WTC11 (cell line): ENCODE results near the gene FUBP3. TPM values are rescaled to one million over a fixed set of nuclear protein-coding genes. Genes with fewer than 3 reads are reported as not detected.

Experiments used
- ATAC-seq: fragments of 200-7000 bp; cut with Tn5 transposase; 2 replicates; pipeline ENCODE4 v1.10.0; 2021; ENCODE audit warnings: mild to moderate bottlenecking, moderate library complexity
- CTCF ChIA-PET: fragments of 300-600 bp; sonication (Branson Sonifier 250); formaldehyde crosslinking; loops from one replicate; lab custom pipeline; 2021; ENCODE audit warnings: antibody characterized with exemption; lab: Charles Lee
- POLR2A ChIA-PET: fragments of 350-600 bp; sonication (Branson Sonifier 250); formaldehyde crosslinking; loops from one replicate; lab custom pipeline; 2021; ENCODE audit warnings: antibody characterized with exemption; lab: Charles Lee
- DNase-seq: peaks from one replicate; pipeline ENCODE4 v3.0.0; 2021; ENCODE audit warnings: low spot score
- H3K27ac Mint-ChIP-seq: 2 replicates; pipeline ENCODE4 v1.8.0; 2021; ENCODE audit warnings: mixed read lengths
- H3K27me3 Mint-ChIP-seq: 2 replicates; pipeline ENCODE4 v1.8.0; 2021; ENCODE audit warnings: low read depth, mild to moderate bottlenecking, moderate library complexity, mixed read lengths
- H3K36me3 Mint-ChIP-seq: 2 replicates; pipeline ENCODE4 v1.8.0; 2021; ENCODE audit warnings: mixed read lengths
- H3K4me1 Mint-ChIP-seq: 2 replicates; pipeline ENCODE4 v1.8.0; 2022; ENCODE audit warnings: mixed read lengths
- H3K4me3 Mint-ChIP-seq: 2 replicates; pipeline ENCODE4 v1.8.0; 2021; ENCODE audit warnings: mild to moderate bottlenecking, moderate library complexity, mixed read lengths
- H3K9me3 Mint-ChIP-seq: 2 replicates; pipeline ENCODE4 v1.8.0; 2021; ENCODE audit warnings: mixed read lengths
- ELF4 ChIP-seq: sonication (generic); formaldehyde crosslinking; IDR thresholded peaks from 2 replicates; pipeline ENCODE4 v1.8.1; 2022; ENCODE audit warnings: low read depth, mild to moderate bottlenecking, moderate library complexity, missing genetic modification reagents
- ESRRA ChIP-seq: sonication (generic); formaldehyde crosslinking; IDR thresholded peaks from 2 replicates; pipeline ENCODE4 v1.8.1; 2022; ENCODE audit warnings: mild to moderate bottlenecking, missing genetic modification reagents, borderline replicate concordance
- GABPB1 ChIP-seq: sonication (generic); formaldehyde crosslinking; IDR thresholded peaks from 2 replicates; pipeline ENCODE4 v1.8.1; 2023; ENCODE audit warnings: mild to moderate bottlenecking, missing genetic modification reagents
- GRHL2 ChIP-seq: fragments of 250-450 bp; sonication (Bioruptor Pico); IDR thresholded peaks from 2 replicates; pipeline ENCODE4 v1.8.0; 2022; ENCODE audit warnings: mild to moderate bottlenecking, moderate library complexity; ENCODE audit not compliant: insufficient replicate concordance, severe bottlenecking
- GTF2I ChIP-seq: fragments of 250-450 bp; sonication (Bioruptor Pico); conservative IDR thresholded peaks from 2 replicates; pipeline ENCODE4 v1.4.0; 2021; ENCODE audit warnings: mild to moderate bottlenecking
- KAT7 ChIP-seq: sonication (generic); formaldehyde crosslinking; IDR thresholded peaks from 2 replicates; pipeline ENCODE4 v1.8.1; 2023; ENCODE audit warnings: missing genetic modification reagents, mild to moderate bottlenecking, borderline replicate concordance
- MXD4 ChIP-seq: fragments of 250-450 bp; sonication (Bioruptor Pico); IDR thresholded peaks from 2 replicates; pipeline ENCODE4 v1.8.0; 2021; ENCODE audit warnings: mild to moderate bottlenecking, moderate library complexity, borderline replicate concordance
- MYBL2 ChIP-seq: sonication (generic); formaldehyde crosslinking; IDR thresholded peaks from 2 replicates; pipeline ENCODE4 v1.8.1; 2023; ENCODE audit warnings: mild to moderate bottlenecking, moderate library complexity, missing genetic modification reagents
- NFATC4 ChIP-seq: fragments of 250-450 bp; sonication (Bioruptor Pico); IDR thresholded peaks from 2 replicates; pipeline ENCODE4 v1.9.0; 2021; ENCODE audit warnings: mild to moderate bottlenecking
- NFYB ChIP-seq: sonication (generic); formaldehyde crosslinking; conservative IDR thresholded peaks from 2 replicates; pipeline ENCODE4 v1.8.0; 2022; ENCODE audit warnings: low read depth, missing genetic modification reagents
- RORB ChIP-seq: fragments of 250-450 bp; sonication (Bioruptor Pico); IDR thresholded peaks from 2 replicates; pipeline ENCODE4 v1.9.0; 2021; ENCODE audit warnings: mild to moderate bottlenecking
- TEAD4 ChIP-seq: sonication (generic); formaldehyde crosslinking; IDR thresholded peaks from 2 replicates; pipeline ENCODE4 v1.8.0; 2022; ENCODE audit warnings: mild to moderate bottlenecking, missing genetic modification reagents
- ZNF263 ChIP-seq: sonication (generic); formaldehyde crosslinking; IDR thresholded peaks from 2 replicates; pipeline ENCODE4 v1.8.1; 2022; ENCODE audit warnings: low read depth, mild to moderate bottlenecking, moderate library complexity, missing genetic modification reagents
- ZNF396 ChIP-seq: fragments of 250-450 bp; sonication (Bioruptor Pico); IDR thresholded peaks from 2 replicates; pipeline ENCODE4 v1.8.0; 2021; ENCODE audit warnings: mild to moderate bottlenecking, moderate library complexity, borderline replicate concordance
- total RNA-seq: library from RNA; stranded (reverse); gene quantifications from 3 replicates; pipeline ENCODE4 v1.2.3, GENCODE V29; 2021
- TF ChIP-seq, protein P1 (sequence below): sonication (generic); formaldehyde crosslinking; IDR thresholded peaks from 2 replicates; pipeline ENCODE4 v1.8.1; 2023; ENCODE audit warnings: mild to moderate bottlenecking, missing genetic modification reagents
- TF ChIP-seq, protein P2 (sequence below): sonication (generic); formaldehyde crosslinking; IDR thresholded peaks from 2 replicates; pipeline ENCODE4 v1.8.0; 2022; ENCODE audit warnings: mild to moderate bottlenecking, missing genetic modification reagents
- TF ChIP-seq, protein P3 (sequence below): sonication (generic); formaldehyde crosslinking; IDR thresholded peaks from 2 replicates; pipeline ENCODE4 v1.8.0; 2022; ENCODE audit warnings: mild to moderate bottlenecking, missing genetic modification reagents
- TF ChIP-seq, protein P4 (sequence below): sonication (generic); formaldehyde crosslinking; IDR thresholded peaks from 2 replicates; pipeline ENCODE4 v1.8.0; 2022; ENCODE audit warnings: mild to moderate bottlenecking, missing genetic modification reagents
- TF ChIP-seq, protein P5 (sequence below): fragments of 250-450 bp; sonication (Bioruptor Pico); IDR thresholded peaks from 2 replicates; pipeline ENCODE4 v1.9.0; 2021; ENCODE audit warnings: mild to moderate bottlenecking
- TF ChIP-seq, protein P6 (sequence below): fragments of 250-450 bp; sonication (Bioruptor Pico); IDR thresholded peaks from 2 replicates; pipeline ENCODE4 v2.1.2; 2022; ENCODE audit warnings: mild to moderate bottlenecking, moderate library complexity
- TF ChIP-seq, protein P7 (sequence below): sonication (generic); formaldehyde crosslinking; IDR thresholded peaks from 2 replicates; pipeline ENCODE4 v1.8.1; 2023; ENCODE audit warnings: mild to moderate bottlenecking, missing genetic modification reagents
- TF ChIP-seq, protein P8 (sequence below): fragments of 250-450 bp; sonication (Bioruptor Pico); IDR thresholded peaks from 2 replicates; pipeline ENCODE4 v1.9.0; 2021; ENCODE audit warnings: mild to moderate bottlenecking

Gene FUBP3
- total RNA-seq, 1 experiment from 2014 or later, result 83.0 TPM

DNA sequence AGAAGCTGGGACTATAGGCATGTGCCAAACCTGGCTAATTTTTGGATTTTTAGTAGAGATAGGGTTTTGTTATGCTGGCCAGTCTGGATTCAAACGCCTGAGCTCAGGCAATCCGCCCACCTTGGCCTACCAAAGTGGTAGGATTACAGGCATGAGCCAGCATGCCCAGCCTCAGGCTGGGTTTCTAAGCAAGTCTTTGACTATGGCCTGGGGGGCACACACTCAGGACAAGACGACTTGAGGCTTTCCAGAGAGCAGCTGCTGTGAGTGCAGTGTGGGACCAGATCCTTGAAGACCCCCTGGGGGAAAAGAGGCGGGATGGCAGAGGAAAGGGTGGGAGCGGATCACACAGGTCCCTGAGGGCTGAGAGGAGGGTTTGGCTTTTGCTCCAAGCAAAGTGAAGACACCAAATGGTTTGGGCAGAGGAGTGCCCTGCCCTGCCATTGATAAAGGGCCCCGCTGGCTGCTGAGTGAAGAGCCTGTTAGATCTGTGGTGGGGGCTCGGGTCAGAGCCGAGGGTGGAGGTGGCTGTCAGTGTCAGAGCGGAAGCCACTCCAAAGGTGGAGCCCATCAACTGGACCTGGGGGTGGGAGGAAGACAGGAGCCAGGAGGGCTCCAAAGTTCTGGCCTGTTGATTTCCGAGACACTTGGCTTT lies 46.8 kb upstream of the FUBP3 start (continued):
- TF ChIP-seq, protein P1, sequence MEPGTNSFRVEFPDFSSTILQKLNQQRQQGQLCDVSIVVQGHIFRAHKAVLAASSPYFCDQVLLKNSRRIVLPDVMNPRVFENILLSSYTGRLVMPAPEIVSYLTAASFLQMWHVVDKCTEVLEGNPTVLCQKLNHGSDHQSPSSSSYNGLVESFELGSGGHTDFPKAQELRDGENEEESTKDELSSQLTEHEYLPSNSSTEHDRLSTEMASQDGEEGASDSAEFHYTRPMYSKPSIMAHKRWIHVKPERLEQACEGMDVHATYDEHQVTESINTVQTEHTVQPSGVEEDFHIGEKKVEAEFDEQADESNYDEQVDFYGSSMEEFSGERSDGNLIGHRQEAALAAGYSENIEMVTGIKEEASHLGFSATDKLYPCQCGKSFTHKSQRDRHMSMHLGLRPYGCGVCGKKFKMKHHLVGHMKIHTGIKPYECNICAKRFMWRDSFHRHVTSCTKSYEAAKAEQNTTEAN, result no peak
- TF ChIP-seq ELF4 (CRISPR knock-in tag) (no peak), GTF2I (CRISPR knock-in tag) (no peak)
- TF ChIP-seq, protein P2, sequence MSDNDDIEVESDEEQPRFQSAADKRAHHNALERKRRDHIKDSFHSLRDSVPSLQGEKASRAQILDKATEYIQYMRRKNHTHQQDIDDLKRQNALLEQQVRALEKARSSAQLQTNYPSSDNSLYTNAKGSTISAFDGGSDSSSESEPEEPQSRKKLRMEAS (CRISPR knock-in tag), result no peak
- TF ChIP-seq, protein P3, sequence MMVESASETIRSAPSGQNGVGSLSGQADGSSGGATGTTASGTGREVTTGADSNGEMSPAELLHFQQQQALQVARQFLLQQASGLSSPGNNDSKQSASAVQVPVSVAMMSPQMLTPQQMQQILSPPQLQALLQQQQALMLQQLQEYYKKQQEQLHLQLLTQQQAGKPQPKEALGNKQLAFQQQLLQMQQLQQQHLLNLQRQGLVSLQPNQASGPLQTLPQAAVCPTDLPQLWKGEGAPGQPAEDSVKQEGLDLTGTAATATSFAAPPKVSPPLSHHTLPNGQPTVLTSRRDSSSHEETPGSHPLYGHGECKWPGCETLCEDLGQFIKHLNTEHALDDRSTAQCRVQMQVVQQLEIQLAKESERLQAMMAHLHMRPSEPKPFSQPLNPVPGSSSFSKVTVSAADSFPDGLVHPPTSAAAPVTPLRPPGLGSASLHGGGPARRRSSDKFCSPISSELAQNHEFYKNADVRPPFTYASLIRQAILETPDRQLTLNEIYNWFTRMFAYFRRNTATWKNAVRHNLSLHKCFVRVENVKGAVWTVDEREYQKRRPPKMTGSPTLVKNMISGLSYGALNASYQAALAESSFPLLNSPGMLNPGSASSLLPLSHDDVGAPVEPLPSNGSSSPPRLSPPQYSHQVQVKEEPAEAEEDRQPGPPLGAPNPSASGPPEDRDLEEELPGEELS, result no peak

DNA sequence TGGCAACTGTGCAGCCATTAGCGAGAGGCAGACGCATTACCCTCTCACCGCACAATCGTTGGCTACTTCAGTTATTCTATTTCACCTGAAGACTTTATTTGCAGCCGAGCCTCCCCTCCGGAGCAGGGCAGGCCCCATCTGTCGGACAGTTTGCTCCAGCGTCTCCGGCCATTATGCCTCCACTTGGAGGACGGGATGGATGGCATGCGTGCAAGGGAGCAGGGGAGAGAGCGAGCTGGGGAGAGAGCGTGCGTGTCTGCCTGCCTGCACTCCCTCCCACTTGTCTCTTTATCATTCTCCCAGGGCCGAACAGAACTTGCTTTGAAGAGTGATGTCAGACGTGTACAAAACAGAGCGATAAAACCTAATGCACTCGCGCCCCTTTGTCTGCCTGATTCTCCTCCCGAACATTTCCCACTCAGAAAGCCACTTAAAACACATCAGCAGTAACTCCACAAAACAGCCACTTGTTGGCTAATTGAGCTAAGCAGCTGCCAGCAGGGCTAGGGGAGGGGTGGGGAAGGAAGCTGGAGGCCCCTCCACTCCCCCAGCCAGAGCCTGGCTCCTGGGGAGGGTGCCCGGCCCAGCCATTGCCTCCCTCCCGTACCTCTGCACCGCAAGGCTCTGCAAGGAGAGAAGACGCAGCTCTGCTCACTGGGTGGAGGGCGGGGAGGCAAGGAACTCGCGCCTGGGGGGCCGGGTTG lies 43.4 kb upstream of the FUBP3 start:
- TF ChIP-seq ESRRA, result no peak
- no peak for TF ChIP-seq GABPB1 (CRISPR knock-in tag)
- TF ChIP-seq KAT7, result no peak
- TF ChIP-seq, protein P4, sequence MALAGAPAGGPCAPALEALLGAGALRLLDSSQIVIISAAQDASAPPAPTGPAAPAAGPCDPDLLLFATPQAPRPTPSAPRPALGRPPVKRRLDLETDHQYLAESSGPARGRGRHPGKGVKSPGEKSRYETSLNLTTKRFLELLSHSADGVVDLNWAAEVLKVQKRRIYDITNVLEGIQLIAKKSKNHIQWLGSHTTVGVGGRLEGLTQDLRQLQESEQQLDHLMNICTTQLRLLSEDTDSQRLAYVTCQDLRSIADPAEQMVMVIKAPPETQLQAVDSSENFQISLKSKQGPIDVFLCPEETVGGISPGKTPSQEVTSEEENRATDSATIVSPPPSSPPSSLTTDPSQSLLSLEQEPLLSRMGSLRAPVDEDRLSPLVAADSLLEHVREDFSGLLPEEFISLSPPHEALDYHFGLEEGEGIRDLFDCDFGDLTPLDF (CRISPR knock-in tag), result no peak
- no peak for TF ChIP-seq ZNF263 (CRISPR knock-in tag)
- TF ChIP-seq, protein P5, sequence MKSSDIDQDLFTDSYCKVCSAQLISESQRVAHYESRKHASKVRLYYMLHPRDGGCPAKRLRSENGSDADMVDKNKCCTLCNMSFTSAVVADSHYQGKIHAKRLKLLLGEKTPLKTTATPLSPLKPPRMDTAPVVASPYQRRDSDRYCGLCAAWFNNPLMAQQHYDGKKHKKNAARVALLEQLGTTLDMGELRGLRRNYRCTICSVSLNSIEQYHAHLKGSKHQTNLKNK, result no peak
- no peak for TF ChIP-seq NFATC4 (CRISPR knock-in tag)
- TF ChIP-seq, protein P6, sequence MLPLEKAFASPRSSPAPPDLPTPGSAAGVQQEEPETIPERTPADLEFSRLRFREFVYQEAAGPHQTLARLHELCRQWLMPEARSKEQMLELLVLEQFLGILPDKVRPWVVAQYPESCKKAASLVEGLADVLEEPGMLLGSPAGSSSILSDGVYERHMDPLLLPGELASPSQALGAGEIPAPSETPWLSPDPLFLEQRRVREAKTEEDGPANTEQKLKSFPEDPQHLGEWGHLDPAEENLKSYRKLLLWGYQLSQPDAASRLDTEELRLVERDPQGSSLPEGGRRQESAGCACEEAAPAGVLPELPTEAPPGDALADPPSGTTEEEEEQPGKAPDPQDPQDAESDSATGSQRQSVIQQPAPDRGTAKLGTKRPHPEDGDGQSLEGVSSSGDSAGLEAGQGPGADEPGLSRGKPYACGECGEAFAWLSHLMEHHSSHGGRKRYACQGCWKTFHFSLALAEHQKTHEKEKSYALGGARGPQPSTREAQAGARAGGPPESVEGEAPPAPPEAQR, result no peak
- TF ChIP-seq GRHL2 (CRISPR knock-in tag), result no peak
- TF ChIP-seq, protein P7, sequence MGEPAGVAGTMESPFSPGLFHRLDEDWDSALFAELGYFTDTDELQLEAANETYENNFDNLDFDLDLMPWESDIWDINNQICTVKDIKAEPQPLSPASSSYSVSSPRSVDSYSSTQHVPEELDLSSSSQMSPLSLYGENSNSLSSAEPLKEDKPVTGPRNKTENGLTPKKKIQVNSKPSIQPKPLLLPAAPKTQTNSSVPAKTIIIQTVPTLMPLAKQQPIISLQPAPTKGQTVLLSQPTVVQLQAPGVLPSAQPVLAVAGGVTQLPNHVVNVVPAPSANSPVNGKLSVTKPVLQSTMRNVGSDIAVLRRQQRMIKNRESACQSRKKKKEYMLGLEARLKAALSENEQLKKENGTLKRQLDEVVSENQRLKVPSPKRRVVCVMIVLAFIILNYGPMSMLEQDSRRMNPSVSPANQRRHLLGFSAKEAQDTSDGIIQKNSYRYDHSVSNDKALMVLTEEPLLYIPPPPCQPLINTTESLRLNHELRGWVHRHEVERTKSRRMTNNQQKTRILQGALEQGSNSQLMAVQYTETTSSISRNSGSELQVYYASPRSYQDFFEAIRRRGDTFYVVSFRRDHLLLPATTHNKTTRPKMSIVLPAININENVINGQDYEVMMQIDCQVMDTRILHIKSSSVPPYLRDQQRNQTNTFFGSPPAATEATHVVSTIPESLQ (CRISPR knock-in tag), result no peak
- TF ChIP-seq RORB (CRISPR knock-in tag), result no peak
- TF ChIP-seq, protein P8, sequence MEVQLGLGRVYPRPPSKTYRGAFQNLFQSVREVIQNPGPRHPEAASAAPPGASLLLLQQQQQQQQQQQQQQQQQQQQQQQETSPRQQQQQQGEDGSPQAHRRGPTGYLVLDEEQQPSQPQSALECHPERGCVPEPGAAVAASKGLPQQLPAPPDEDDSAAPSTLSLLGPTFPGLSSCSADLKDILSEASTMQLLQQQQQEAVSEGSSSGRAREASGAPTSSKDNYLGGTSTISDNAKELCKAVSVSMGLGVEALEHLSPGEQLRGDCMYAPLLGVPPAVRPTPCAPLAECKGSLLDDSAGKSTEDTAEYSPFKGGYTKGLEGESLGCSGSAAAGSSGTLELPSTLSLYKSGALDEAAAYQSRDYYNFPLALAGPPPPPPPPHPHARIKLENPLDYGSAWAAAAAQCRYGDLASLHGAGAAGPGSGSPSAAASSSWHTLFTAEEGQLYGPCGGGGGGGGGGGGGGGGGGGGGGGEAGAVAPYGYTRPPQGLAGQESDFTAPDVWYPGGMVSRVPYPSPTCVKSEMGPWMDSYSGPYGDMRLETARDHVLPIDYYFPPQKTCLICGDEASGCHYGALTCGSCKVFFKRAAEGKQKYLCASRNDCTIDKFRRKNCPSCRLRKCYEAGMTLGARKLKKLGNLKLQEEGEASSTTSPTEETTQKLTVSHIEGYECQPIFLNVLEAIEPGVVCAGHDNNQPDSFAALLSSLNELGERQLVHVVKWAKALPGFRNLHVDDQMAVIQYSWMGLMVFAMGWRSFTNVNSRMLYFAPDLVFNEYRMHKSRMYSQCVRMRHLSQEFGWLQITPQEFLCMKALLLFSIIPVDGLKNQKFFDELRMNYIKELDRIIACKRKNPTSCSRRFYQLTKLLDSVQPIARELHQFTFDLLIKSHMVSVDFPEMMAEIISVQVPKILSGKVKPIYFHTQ (CRISPR knock-in tag), result no peak
- no peak for TF ChIP-seq TEAD4 (CRISPR knock-in tag)
- TF ChIP-seq MYBL2 (CRISPR knock-in tag), result no peak
- no peak for TF ChIP-seq ZNF396 (CRISPR knock-in tag)
- no peak for TF ChIP-seq NFYB (CRISPR knock-in tag)
- TF ChIP-seq MXD4 (CRISPR knock-in tag), result no peak
- Mint-ChIP-seq H3K27ac (no peak overlapping the region), H3K4me3 (peak overlapping the region; percentile 52), H3K9me3 (no peaks in the 10 kb centered on the region), H3K36me3 (no peaks in the 10 kb centered on the region), H3K27me3 (peaks cover 27% of the 10 kb centered on the region), H3K4me1 (peaks cover 40% of the 10 kb centered on the region)
- peak; percentile 40 for ATAC-seq
- CTCF ChIA-PET, result interaction anchor here (0.6 to 1.9 kb wide), 7 partner anchors 13 to 146 kb away, joined by 3 to 6 read pairs (median 3); no protein-coding TSS in a partner anchor
- DNase-seq, result peak; percentile 34
- POLR2A ChIA-PET, result interaction anchor here (0.5 to 0.6 kb wide), 2 partner anchors 13 to 170 kb away, joined by 3 to 4 read pairs; no protein-coding TSS in a partner anchor
